Neural progenitor cell (in vitro differentiated cells): ENCODE data around the gene HVCN1.

Experiments
- EZH2 ChIP-seq: fragments of 200-600 bp; sonication (generic); IDR thresholded peaks from 2 replicates; pipeline ENCODE4 v1.6.1; 2017; ENCODE audit warnings: antibody characterized with exemption, mild to moderate bottlenecking, moderate library complexity
- TF ChIP-seq, protein P1 (sequence below): fragments of 200-600 bp; sonication (generic); IDR thresholded peaks from 2 replicates; pipeline ENCODE4 v1.5.1; 2017; ENCODE audit warnings: antibody characterized with exemption, mild to moderate bottlenecking

DNA sequence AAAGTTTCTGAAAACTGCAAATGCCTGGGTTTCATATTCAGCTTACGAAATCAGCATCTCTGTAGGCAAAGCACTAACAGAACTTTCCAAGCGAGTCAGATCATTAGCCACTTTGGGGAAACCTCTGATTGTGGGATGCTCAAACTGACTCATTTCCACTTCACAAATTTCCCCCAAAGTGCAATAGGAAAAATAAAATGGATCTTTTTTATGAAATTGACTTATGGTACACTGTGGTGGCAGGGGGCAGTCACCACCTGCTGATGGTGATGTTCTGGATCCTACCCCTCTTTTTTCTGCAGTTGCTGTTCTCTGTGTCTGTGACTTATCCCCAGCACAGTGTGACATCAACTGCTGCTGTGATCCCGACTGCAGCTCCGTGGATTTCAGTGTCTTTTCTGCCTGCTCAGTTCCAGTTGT is 69.4 kb downstream of the HVCN1 start:
- no peak for TF ChIP-seq EZH2
- TF ChIP-seq, protein P1, sequence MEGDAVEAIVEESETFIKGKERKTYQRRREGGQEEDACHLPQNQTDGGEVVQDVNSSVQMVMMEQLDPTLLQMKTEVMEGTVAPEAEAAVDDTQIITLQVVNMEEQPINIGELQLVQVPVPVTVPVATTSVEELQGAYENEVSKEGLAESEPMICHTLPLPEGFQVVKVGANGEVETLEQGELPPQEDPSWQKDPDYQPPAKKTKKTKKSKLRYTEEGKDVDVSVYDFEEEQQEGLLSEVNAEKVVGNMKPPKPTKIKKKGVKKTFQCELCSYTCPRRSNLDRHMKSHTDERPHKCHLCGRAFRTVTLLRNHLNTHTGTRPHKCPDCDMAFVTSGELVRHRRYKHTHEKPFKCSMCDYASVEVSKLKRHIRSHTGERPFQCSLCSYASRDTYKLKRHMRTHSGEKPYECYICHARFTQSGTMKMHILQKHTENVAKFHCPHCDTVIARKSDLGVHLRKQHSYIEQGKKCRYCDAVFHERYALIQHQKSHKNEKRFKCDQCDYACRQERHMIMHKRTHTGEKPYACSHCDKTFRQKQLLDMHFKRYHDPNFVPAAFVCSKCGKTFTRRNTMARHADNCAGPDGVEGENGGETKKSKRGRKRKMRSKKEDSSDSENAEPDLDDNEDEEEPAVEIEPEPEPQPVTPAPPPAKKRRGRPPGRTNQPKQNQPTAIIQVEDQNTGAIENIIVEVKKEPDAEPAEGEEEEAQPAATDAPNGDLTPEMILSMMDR = no peak
